CD4-positive, alpha-beta T cell treated with Interleukin-10 for 1 hour (primary cell): ENCODE data around the gene DUSP28.

ENCODE experiments used
- DNase-seq: peaks from one replicate; pipeline ENCODE4 v3.0.0-alpha.2; 2020

The DUSP28 gene

DNA sequence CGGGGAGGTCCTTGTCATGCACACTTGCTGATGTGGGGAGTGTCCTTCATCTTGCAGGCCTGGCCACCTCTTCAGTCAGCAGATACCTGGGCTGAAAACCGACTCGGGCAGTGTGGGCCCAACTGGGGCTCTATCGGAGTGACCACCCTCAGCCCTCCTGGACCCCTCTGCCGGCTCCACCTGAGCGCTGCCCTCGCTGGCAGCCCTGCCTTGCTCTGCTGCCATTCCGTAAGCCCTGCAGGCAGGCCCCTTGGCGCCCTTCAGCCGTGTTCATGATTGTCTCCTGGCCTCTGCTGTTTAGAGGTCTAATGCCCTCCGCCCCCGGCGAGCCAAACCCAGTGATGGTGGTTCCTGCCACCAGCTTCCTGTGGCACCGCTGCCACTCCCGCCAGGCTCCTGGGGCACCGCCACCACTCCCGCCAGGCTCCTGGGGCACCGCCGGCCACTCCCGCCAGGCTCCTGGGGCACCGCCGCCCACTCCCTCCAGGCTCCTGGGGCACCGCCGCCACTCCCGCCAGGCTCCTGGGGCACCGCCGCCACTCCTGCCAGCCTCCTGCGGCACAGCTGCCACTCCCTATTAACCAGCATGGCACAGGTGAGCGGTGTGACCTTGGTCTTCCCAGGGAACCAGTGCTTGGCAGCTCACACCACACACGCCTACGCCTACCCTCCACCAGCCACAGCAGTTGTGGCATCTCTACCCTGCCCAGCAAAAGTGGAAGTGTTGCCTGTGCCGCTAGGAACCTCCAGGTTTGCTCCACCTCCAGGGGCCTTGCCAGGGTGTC lies 42.3 kb downstream of the DUSP28 start:
- no peak for DNase-seq

DNA sequence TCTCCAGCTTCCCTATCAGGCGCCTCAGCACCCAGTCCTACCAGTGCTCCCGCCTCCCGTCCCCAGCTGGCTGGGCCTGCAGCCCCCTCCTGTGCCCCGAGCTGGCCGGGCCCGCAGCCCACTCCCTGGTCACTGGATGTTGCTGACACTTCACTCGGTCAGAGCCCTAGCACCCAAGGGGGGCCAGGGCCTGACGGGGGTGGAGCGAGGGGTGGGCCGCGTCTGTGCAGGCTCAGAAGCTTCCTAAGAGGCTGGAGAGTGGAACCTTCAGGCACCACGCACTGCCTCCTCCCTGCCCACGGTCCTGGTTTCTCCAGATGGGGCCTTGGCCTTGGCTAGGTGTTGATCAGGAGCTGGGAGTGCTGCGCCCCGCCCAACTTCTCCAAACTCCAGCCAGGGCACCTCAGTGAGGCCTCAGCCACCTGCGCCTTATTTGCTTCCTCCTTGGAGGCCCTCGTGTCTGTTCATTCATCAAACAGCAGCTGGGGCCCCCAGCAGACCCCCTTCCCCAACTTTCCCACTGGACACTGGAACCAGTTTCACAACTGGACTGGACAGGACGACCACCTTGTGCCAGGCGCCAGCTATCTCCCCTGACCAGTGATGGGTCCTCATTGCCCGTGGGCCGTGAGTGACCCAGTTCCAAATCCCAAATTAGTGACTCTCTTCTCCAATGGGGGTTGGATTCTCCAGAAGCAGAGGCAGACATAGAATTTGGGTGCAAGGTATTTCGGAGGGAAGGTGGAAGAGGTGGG lies 43.1 kb downstream of the DUSP28 start:
- no peak for DNase-seq

GRCh38 chr2:240603846-240604245 lies 43.7 kb downstream of the DUSP28 start:
- DNase-seq: no peak

DNA sequence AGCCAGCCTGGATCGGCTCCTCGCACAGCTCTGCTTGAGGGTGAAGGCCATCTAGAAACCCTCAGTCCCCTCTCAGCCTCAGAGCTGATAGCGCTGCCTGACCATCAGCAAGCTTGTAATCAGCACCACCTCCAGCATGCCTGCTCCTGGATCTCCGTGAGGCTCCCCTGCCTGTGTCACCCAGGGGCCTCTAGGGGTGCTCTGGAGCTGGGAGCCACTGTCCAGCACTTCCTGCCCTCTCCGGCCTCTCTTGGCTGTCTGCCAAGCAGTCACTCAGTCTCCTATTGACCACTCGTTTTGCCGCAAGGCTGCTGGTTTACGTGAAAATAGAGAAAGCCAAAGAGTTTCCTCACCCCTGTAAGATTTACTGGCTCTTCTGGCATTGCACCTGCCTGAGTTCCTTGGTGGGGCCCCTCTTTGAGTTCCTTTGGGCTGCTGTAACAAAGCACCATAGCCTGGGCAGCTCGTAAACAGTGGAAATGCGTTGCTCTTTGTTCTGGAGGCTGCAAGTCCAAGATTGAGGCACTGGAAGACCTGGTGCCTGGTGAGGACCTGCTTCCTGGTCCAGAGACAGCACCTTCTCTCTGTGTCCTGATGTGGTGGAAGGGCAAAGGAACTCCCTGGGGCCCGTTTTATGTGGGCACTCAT lies 44.3 kb downstream of the DUSP28 start:
- DNase-seq: no peak

GRCh38 chr2:240604939-240605716 lies 45.0 kb downstream of the DUSP28 start:
- no peak for DNase-seq

DNA sequence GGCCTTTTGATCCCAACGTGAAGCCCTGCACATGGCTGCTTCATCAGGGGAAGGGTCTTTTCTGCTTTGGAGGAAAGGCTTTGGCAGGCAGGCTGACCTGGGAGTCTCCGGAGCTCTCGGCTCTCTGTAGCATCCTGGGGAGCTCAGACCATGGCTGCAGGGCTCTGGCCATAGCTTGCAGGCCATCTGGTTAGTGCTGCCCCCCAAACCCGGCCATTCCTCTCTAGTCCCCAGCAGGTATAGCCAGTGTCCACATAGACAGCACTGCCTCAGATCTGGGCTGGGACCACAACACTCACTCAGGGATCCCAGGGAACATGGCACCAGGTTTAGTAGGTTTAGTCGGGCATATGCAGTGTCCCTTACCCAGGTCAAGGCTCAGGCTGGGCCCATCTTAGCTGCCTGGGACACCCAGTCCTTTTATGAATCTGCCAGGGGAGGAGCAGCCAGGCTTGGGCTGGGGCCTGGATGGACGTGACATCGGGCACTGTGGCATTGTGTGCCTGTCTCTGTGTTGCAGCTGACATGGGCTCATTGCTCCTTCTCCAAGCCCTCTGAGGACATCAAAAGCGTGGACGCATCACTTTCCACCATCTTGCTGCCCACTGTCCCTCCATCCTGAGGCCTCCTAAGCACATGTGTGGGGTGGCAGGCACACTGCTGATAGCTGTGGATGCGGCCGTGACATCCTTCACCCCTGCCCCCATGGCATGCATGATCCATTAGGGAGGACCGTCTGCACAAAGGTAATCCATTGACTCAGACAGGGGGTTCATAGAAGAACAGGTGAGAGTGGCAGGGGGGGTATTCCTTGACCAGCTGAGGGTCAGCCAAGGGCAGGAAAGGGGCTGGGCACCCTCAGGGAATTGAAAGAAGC lies 45.9 kb downstream of the DUSP28 start:
- DNase-seq: no peak

DNA sequence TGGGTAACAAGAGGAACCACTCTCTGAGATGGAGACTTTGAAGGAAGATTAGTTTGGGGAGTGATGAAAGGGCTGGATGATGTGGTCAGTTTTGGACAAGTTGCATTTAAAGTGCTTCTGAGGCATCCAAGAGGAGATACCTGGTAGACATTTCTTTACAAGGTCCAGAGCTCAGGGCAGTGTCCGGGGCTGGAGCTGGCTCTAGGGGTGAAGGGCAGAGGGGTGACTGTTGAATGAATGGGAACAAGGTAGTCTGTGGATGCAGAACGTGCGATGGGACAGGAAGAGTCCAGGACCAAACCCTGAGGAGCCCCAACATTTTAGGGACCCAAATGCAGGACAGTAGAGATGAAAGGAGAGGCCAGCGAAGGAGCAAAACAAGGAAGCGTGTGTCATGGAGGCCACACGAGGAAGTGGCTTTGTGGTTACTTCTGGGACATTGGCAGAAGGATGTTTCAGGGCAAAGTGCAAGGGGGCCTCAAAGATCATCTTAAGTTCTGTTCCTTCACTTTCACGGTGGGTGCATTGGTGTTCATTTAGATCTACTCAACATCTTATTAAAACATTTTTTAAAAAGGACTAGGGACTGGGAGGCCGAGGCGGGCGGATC lies 51.5 kb downstream of the DUSP28 start:
- DNase-seq: peak; percentile 14
